ENCODE data around the gene GSDMA.

GSDMA gene

GRCh38 chr17:39962642-39963220, at the start of gene GSDMA:
Gene GSDMA (plus strand): TSS chr17:39963004. CDS start chr17:39965688, 2,684 bp downstream.
- FAIRE-seq, result no peak

GRCh38 chr17:39913989-39914388, 48.8 kb upstream of the GSDMA start:
- FAIRE-seq, result no peak

- FAIRE-seq, result no peak
Measured at GRCh38 chr17:39915559-39915958, 47.2 kb upstream of the GSDMA start.

GRCh38 chr17:39916918-39917317, 45.9 kb upstream of the GSDMA start:
- no peak for FAIRE-seq

- no peak for FAIRE-seq
Measured at GRCh38 chr17:39919087-39919683, 43.6 kb upstream of the GSDMA start.

GRCh38 chr17:39920218-39921210, 42.3 kb upstream of the GSDMA start:
- no peak for FAIRE-seq

- no peak for FAIRE-seq
Measured at GRCh38 chr17:39921323-39921722, 41.5 kb upstream of the GSDMA start.

GRCh38 chr17:39922006-39922405, 40.8 kb upstream of the GSDMA start:
- no peak for FAIRE-seq

GRCh38 chr17:39923230-39923629, 39.6 kb upstream of the GSDMA start:
- FAIRE-seq, result no peak

- FAIRE-seq, result no peak
Measured at GRCh38 chr17:39923836-39924690, 38.7 kb upstream of the GSDMA start.

- FAIRE-seq, result no peak
Measured at GRCh38 chr17:39924691-39925055, 38.1 kb upstream of the GSDMA start.

- FAIRE-seq, result no peak
Measured at GRCh38 chr17:39925282-39926134, 37.3 kb upstream of the GSDMA start.

GRCh38 chr17:39926135-39926587, 36.6 kb upstream of the GSDMA start:
- FAIRE-seq, result no peak

- FAIRE-seq, result no peak
Measured at GRCh38 chr17:39926588-39927100, 36.2 kb upstream of the GSDMA start.

GRCh38 chr17:39927101-39927928, 35.5 kb upstream of the GSDMA start, which contains the start of the genes LRRC3C and ORMDL3:
Gene LRRC3C (plus strand): TSS chr17:39927732. CDS start chr17:39941524, 13,792 bp downstream.
Gene ORMDL3 (minus strand): TSS chr17:39927601. CDS start chr17:39924203, 3,398 bp downstream.
- peak; percentile 93 for FAIRE-seq

- no peak for FAIRE-seq
Measured at GRCh38 chr17:39927929-39928857, 34.6 kb upstream of the GSDMA start.

- no peak for FAIRE-seq
Measured at GRCh38 chr17:39928858-39929645, 33.8 kb upstream of the GSDMA start.
